ENCODE measurements around the gene SLC22A23.
"Not testable (repeated sequence)": the region's sequence is repeated elsewhere in the genome, so short reads cannot be mapped to it uniquely, and the experiment has no call there.

The SLC22A23 gene

DNA sequence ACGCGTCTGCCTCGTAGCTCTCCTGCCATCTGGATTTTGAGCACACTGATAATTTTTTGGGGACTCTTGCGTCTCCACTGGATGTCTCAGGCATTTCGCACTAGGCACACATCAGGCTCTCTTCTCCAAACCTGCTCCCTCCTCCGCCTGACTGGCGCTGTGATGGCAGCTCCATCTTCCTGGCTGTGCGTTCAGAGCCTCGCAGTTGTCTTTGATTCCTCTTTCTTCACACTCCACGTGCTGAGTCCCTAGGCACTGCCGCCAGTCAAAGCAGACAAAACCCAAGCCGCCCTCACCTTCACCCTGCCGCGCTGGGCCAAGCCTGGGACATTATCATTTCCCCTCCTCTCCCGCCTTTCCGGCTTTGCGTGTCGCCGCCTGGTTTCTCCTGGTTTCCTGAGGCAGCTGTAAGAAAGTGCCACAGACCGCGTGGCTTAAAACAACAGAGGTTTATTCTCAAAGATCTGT lies 197.3 kb downstream of the SLC22A23 start:
- DNase-seq, result peak; percentile 14

DNA sequence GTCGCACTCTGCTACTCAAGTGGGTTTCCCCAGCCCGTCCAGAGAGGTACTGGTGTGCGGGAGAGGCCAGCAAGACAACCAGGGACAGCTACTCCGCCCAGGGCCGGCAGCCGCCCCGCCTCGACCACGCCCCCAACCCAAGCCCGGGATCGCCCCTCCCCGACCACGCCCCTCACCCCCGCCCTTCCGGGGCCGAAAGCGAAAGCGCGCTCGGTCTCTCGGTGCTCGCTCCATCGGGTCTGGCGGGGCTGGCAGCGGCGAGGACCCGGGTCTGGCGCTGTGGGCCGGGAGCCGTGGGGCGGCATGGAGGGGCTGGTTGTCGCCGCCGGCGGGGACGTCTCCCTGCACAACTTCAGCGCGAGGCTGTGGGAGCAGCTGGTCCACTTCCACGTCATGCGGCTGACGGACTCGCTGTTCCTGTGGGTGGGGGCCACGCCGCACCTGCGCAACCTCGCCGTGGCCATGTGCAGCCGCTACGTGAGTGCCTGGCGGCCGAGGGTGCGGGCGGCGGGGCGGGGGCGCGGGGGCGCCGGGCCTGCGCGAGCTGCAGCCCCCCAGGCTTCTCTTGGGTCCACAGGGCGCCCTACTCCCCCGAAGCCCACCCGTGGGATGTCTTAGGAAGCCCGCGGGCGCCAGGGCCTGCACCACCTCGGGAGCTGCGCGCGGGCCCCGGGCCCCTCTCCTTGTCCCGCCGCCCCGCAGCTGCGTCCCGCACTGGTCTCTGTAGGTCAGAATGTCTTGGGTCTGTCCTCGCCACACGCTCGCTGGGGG lies 197.9 kb downstream of the SLC22A23 start, which contains the start of gene PSMG4:
PSMG4 (plus strand) TSS at position 228 of the 771 bp plus-strand sequence; CDS start at position 304, 76 bp downstream.
- peak; percentile 85 for DNase-seq

DNA sequence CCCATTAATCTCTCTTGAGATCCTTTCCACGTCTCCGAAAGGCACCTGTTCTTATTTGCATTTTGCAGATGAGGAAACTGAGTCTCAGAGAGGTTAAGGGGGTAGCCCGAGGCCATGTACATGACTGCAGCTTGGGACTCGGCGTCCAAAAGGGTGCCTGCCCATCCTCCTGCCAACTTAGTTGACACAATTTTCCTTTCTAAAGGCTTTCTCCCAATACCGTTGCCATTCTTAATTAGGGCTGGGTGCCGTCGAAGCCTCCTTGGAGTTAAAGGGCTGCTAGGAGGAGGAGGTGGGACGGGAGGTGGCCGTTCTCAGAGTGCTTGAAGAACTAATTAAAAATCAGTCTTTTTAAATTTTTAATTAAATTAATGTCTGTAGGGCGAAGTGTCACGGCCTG lies 198.6 kb downstream of the SLC22A23 start:
- no peak for DNase-seq

DNA sequence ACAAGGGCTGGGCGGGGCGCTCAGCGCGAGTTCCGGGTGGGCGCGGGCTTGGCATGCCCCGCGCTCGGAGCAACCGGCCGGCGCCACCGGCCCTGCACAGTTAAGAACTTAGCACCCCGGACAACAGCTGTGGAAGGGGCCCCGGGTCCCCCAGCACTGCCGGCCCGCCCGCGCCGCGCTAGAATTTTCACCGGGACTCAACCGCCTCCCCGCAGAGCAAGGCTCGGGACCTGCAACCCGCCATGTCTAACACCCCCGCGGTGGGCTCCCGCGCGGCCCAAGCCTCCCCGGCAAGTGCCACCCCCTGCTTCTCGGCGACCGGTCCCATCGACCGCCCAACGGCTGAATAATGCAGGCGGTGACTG lies 203.3 kb downstream of the SLC22A23 start:
- DNase-seq, result no peak

DNA sequence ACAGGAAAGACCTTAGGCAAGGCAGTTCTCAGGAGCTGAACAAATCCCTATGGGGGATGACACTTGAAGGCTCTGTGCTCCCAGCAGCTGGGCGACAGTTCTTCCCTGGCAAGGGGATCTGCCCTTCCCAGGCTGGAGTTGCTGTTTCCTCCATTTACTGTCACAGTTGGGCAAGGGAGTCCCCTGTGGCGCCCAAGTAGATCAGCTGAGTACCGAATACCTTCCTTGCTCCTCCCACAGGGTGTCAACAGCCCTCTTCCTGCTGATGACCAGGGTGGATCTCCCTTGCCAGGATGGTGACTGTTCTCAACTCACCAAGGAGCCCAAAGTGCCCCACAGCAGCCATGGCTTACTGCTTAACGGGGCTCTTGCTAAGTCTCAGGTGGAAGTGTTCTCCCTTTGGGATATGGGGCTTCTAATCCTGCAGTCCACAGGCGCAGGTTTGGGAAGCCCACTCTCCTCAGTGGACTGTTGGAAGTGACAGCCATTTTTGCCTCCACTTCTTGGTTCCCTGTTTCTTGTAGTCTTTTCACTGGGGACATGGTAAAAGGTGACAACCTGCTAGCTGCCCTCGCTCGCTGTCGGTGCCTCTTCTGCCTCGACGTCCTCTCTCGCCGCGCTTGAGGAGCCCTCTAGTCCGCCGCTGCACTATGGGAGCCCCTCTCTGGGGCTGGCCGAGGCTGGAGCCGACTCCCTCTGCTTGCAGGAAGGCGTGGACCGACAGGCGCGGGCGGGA lies 203.8 kb downstream of the SLC22A23 start:
- no peak for DNase-seq

DNA sequence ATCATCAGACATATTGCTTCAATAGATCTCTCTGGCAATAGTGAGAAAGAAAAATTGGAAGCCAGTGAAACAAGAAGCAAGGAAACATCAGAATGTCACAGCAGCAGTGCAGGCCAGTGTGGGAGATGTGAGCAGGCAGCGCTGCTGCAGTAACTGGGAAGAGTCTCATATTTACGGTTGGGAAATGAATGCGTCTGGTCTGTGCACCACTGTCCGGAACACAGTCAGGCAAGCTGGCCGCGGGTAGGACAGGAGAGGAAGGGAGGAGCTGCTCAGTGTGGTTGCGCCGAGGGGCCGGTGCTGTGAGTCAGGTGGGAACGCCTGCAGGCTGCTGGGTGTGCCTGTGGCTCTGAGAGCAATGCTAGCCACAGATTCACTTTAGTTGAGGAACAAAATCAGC lies 204.5 kb downstream of the SLC22A23 start:
- DNase-seq, result no peak

DNA sequence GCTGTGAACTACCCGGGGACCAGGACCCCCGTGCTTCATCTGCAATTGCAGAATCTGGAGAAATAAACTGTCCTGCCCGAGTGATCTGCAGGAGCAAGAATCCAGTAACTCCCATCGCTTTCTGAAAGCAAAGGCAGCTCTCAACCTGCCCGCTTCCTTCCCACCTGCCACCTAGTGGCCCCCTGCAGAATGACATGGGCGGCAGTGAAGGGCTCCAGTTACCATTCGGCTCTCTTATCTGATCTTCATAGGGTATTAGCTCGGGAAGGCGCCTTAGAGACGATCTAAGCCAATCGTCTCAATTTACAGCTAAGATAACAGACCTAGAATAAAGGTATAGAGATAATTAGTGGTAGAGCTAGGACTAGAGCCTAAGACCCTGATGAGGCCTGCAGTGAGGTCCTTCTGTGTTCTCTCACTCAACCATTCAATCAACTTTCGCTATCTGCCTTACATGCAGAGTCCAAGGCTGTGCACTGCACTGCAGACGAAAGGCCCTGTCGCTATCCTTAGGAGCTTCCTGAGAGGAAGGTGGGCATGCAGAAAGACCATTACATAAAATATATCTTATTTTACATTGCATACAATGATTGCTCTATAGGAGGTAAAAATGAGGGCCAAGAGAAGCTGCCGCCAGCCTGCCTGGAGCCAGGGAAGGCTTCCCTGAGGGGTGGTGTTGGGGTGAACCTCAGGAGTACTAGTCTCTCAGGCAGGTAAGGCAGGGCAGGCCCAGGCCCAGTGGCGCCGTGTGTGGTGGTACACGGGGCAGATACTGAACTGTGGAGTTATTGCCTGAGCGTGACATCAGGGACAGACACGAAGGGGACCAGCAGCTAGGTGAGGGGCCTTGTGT lies 205.2 kb downstream of the SLC22A23 start:
- DNase-seq, result peak; percentile 77

DNA sequence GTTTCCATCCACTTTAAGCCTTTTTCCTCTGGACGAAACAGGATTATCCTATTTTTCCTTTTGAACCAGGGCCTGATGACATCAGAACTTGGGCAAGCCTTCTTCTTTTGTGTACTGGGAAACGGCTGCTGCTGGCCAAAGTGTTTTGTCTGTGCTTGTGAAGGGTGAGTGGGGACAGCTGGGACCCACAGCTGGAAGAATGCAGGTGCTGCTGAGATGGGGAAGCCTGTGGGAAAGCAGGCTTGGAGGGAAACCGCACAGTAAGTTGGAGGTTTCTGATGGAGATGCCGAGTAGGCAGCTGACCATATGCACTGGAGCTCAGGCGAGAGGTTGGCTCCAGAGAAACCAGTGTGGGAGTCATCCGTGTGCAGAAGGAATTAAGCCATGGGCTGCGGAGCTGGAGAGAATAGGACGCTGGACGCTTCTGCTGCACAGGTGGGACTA lies 206.6 kb downstream of the SLC22A23 start:
- DNase-seq, result no peak

DNA sequence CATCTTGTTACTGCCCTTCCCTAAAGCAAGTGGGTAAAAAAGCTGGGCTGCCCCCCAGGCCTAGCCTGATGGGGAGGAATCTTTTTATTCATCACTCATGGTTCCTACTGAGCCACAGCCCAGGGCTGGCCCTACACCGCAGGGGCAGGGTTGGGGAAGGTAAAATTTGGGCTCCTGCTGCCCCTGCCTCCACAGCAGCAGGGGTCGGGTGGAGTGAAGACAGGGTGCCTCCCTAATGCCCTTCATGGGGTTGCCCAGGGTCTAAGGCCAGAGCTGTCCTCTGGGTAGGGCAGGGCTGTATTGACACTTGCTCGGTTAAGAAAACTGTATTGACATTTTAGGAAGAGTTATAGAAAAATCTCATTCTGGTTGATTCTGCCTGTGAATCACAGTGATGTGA lies 207.0 kb downstream of the SLC22A23 start:
- no peak for DNase-seq

DNA sequence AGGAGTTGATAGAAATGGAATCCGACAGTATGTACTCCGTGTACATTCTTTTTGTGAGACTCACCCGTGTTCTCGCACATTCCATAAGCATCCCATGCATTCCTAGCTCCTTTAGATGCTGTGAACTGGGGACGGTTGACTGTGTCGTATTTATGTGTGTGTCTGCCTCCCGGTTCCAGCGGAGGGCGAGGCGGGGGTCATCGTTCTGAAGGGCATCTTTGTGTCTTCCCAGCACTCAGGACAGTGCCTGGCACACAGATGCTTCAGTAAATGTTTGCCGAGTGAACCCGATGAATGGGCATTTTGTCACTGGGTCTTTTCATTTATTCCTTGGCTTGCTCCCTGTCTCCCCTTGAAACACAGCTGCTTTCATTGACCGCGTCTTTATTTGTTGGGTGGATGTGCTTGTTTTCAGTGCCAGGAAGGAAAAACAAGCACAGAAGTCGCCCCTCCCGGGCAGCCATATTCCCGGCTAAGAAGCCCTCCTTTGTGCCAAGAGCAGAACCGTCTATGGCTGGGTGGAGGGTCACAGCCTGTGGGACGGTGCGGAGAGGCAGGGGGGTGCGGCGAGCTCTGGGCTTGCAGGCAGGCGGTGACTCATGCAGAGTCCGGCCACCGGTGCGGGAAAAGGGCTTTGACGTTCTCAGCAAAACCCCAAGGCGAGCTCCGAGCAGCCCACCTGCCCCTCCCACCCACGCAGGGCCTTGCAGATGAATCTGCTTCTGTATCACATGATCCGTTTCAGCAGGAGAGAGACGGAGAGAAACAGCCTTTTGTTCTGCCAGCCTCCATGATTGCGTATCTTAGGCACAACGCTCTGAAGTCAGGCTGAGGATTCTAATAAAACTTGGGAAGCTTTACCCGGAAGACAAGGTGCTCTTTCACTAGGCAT lies 209.3 kb downstream of the SLC22A23 start:
- no peak for DNase-seq

DNA sequence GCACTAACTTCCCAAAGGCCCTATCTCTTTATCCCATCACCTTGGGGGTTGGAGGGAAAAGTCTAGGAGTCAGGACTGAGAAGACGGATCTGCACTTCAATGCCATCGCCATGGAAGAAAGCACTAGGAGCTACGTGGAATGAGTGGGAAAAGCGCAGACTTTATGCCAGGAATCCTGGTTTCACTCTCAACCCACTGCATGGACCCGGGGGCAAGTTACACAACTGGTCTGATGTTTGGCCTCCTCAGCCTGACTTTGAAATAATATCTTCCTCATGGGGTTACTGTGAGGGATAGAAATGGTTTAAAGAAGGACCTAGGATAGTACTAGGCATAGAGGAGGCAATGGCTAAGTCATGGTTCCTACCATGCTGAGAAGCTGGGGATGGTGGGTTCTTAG lies 211.6 kb downstream of the SLC22A23 start:
- no peak for DNase-seq

DNA sequence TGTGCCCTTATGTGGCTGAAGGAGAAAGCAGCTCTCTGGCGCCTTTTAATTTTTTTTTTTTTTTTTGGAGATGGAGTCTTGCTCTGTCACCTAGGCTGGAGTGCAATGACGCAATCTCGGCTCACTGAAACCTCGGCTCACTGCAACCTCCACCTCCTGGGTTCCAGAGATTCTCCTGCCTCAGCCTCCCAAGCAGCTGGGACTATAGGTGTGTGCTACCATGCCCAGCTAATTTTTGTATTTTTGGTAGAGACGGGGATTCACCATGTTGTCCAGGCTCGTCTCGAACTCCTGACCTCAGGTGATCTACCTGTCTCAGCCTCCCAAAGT lies 212.1 kb downstream of the SLC22A23 start:
- not testable (repeated sequence) for DNase-seq

DNA sequence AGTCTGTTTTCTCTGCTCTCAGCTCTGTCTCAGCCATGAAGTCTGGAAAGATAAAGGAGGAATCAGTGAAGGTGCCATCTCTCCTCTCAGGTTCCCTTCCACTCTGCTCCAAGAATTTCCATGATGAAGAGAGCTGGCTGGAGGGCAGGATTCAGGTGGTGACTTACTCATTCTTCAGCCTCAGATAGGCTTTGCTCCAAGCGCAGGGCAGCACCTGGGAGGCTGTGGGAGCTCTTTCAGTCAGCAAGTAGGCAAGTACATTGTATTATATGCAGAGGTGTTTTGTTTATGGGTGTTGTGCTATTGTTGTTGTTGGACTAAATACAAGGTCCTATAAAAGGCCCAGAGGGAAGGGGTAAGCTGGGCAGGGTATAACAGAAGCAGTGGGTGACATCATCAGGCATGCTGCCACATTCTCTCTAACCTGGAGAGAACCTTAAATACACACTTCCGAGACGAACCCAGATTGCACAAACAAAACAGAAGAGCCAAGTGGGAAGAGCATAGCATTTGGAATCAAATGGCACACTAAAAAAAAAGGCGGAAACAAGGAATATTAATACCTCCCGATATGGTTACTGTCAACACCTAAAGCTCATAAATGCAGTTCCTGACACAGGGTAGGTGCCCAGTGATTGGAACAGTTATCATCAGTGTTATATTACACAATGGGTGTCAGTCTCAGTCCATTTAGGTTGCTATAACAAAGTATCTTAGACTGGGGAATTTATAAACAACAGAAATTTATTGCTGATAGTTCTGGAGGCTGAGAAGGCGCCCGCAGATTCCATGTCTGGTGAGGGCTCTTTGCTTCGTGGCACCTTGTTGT lies 212.6 kb downstream of the SLC22A23 start:
- no peak for DNase-seq

DNA sequence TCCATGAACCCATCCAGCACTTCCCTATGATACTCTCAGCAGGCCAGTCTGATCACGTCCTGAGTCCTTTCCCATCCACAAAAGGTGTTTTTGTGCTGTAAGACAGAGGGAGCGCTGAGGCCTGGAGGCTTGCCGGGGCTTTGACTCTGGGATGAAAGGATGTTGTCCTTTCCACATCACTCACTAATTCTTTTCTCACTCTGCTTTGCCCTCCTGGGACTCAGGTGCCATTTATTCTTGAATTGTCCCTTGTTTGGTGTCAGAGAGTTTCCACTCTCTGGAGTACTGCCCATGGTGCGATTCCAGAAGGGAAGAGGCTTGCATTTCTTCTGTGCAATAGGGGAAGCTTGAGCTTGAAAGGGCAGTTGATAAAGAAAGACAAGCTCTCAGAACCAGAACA lies 214.1 kb downstream of the SLC22A23 start:
- DNase-seq, result no peak

DNA sequence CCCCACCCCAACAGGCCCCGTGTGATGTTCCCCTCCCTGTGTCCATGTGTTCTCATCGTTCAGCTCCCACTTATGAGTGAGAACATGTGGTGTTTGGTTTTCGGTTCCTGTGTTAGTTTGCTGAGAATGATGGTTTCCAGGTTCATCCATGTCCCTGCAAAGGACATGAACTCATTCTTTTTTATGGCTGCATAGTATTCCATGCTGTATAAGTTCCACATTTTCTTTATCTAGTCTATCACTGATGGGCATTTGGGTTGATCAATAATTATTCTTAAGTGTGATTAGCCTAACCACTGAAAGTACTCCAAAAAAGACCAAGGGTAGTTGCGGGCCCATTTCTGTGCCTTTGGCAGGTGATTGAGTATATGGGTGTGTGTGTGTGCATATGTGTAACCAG lies 215.1 kb downstream of the SLC22A23 start:
- DNase-seq, result not testable (repeated sequence)

DNA sequence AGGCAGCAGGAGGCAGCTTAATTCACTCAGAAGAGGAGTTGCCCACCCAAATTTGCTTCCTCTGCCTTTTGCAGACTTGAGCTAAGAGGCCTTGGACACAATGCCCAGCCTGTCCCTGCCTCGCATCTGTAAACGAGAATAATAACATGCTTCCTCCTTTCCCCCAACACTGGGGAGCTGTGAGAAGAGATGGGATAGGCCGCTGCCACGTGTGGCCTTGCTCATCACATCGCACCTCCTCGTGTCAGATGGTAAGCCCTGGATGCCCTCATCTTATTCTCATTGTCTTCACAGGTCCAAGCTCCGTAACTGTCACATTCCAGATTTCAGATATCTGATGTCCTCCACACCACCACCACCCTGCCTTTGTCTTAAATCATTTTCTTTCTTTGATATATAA lies 216.3 kb downstream of the SLC22A23 start:
- DNase-seq, result no peak

DNA sequence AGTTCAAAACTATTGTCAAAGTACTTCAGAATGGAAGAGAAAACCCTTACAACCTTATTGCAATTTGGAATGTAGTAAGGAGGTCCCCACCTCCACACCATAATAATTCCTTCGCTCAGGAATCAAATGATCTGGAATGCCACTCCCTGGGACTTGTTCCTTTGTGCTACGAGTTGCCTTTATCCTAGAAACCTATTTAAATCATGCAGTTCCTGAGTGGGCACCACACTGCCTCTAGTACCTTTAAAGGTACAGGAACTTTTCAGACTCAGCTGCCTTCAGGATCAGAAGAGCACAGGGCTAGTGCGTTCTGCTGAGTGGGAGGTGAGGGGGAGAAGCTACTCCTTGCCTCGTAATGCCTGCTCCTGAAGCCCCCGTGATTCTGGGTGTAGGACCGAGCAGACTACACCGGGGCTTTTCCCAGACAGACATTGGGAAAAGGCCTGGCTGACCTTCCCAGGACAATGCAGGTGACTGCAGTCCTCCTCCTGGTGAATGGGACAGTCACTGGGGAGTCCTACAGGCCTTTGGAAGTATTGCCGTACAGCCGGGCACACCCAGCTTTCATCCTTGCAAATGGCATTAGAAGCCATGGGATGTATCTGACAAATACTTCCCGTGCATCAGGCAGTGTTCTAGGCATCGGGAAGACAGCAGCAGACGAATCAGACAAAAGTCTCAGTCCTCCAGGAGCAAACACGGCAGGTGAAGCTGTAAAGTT lies 217.6 kb downstream of the SLC22A23 start:
- DNase-seq, result no peak

DNA sequence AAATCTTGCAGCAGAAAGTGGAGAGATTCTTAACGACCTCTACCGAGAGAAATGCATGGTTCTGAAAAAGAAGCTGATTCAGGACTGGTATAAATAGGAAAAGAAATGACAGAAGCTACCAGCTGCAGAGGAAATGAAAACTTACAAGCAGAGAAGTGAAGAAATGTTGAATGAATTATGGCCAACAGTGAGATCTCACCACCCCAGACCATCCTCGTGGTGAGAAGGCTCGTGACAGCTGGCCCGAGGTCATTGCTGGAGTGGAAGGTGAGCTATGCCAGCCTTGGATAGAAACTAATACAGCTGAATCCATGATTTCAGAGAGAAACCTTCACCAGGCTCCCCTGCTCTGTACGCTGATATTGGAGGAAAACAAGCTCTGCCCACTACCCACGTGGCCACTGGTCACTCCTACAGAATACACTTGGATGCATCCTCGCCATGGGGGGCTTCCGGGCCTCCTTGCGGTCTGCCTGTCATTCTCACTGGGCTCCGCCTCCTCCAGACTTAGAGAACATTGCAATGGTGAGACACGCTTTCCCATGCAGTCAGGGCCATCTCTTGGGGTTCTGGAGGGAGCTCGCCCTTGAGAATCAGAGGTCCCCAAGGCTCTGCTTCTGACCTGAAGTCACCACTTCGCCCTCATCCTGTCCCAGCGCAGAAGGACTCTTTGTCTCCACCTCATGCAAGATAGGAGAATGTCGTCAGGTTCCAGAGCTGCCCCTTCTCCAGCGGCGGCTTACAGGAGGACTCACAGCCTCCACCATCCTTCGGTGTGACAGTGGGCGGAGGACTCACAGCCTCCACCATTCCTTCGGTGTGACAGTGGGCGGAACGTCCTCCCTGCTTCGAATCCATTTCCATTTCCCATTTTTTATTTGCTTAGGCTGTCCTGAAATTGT lies 218.8 kb downstream of the SLC22A23 start:
- no peak for DNase-seq

DNA sequence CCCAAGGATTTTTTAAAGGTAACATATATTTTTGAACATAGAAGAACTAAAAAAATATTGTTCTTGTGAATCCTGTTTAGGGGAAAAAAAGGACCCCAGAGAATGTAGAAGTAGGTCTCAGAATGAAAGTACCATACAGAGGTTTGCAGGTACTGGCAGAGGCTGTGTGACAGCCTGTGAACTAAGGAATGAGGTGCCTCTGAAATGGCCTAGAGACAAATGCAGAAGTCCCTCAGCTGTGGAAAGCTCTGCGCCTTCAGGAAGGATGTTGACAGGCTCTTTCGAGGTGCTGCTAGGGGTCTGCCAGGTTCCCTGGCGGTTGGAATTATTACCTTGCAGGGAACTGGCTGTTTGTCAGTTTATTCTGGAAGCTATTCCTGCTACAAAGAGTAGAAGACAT lies 220.8 kb downstream of the SLC22A23 start:
- DNase-seq, result no peak

DNA sequence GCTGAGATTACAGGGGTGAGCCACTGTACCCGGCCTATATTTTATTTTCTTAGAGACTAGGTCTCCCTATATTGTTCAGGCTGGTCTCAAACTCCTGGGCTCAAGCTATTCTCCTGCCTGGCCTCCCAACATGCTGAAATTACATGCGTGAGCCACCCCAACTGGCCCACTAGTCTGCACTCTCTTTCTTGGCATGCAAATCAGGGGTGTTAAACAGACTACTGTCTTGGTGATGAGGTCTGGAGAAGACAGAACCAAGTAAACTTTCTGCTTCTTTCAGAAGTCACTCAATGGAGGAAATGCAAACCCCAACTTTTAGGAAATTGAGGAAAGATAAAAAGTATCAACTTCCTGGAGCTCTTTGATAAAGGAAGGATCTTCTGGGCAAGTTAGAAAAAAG lies 221.4 kb downstream of the SLC22A23 start:
- no peak for DNase-seq
